ENCODE measurements around the gene ZNF92. TPM values are rescaled to one million over a fixed set of nuclear protein-coding genes. Genes with fewer than 3 reads are reported as not detected.
A peak's percentile ranks its signal among the peaks of the same experiment; 100 is the strongest.
"Not testable (repeated sequence)": the region's sequence is repeated elsewhere in the genome, so short reads cannot be mapped to it uniquely, and the experiment has no call there.

The ZNF92 gene
- total RNA-seq, 1 donor from 2014 or later: 24.1 TPM

DNA sequence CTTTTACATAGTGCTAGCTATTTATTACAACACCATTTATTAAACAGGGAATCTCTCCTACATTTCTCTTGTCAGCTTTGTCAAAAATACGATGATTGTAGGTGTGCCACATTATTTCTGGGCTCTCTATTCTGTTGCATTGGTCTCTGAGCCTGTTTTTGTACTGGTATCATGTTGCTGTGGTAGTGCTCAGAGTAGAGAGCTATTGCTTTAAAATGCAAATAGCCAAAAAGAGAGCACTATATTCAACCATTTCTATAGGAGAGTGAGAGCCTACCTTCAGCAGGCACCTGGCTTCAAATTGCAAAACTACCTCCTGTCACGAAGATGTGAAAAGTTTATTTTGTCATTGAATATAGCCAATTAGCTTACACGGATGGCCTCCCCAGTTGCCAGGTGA, 8.1 kb downstream of the ZNF92 start:
- TF ChIP-seq, protein P1, sequence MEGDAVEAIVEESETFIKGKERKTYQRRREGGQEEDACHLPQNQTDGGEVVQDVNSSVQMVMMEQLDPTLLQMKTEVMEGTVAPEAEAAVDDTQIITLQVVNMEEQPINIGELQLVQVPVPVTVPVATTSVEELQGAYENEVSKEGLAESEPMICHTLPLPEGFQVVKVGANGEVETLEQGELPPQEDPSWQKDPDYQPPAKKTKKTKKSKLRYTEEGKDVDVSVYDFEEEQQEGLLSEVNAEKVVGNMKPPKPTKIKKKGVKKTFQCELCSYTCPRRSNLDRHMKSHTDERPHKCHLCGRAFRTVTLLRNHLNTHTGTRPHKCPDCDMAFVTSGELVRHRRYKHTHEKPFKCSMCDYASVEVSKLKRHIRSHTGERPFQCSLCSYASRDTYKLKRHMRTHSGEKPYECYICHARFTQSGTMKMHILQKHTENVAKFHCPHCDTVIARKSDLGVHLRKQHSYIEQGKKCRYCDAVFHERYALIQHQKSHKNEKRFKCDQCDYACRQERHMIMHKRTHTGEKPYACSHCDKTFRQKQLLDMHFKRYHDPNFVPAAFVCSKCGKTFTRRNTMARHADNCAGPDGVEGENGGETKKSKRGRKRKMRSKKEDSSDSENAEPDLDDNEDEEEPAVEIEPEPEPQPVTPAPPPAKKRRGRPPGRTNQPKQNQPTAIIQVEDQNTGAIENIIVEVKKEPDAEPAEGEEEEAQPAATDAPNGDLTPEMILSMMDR (IDR thresholded peaks at IDR 0.05; ENCODE audit: unreplicated experiment): no peak
- H3K27me3 Mint-ChIP-seq: no peaks in the 10 kb centered on the region
- no peak overlapping the region for H3K27ac Mint-ChIP-seq
- H3K9me3 Mint-ChIP-seq (ENCODE audit: low read depth): no peaks in the 10 kb centered on the region
- H3K4me1 Mint-ChIP-seq (ENCODE audit: low read depth): peaks cover 36% of the 10 kb centered on the region
- H3K36me3 Mint-ChIP-seq (ENCODE audit: insufficient read depth): peaks cover 11% of the 10 kb centered on the region
- no peak for DNase-seq (ENCODE audit: low spot score, unreplicated experiment)
- no peak overlapping the region for H3K4me3 Mint-ChIP-seq (ENCODE audit: low read depth)

DNA sequence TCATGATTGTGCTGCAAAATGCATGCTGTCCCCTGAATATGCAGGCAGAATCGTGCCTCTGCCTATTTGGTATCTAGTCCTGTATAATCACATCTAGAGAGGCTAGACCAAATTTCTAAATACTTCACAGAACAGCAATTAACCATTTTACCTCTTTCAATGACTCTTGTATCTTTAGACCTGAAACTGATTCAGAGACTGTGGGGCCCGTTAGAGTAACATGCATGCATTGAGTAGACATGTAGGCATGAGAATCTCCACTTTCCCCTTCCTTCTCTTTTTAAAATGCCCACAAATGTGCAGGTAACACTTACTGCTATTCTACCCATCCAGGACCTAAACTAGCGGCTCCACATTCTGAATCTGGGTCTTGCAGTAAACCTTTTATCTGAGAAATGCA, 8.8 kb downstream of the ZNF92 start:
- Mint-ChIP-seq H3K27me3 (no peaks in the 10 kb centered on the region), H3K36me3 (ENCODE audit: insufficient read depth) (peaks cover 9% of the 10 kb centered on the region), H3K4me1 (ENCODE audit: low read depth) (peaks cover 32% of the 10 kb centered on the region), H3K4me3 (ENCODE audit: low read depth) (no peak overlapping the region), H3K9me3 (ENCODE audit: low read depth) (no peaks in the 10 kb centered on the region), H3K27ac (no peak overlapping the region)
- TF ChIP-seq, protein P1 (IDR thresholded peaks at IDR 0.05; ENCODE audit: unreplicated experiment): no peak
- no peak for DNase-seq (ENCODE audit: low spot score, unreplicated experiment)

DNA sequence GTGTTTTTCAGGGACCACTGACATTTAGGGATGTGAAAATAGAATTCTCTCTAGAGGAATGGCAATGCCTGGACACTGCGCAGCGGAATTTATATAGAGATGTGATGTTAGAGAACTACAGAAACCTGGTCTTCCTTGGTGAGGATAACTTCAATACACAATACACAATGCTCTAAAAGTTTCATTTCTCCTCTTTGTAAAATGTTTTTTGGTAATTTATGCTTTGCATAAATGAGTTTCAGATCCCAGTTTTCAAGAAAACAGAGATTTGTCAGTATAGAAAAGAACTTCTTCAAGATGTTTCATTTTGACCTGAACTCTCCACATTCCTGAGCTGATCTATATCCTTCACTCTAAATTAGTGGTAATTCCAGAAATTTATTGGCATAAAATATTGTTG, 14.2 kb downstream of the ZNF92 start:
- no peak overlapping the region for H3K27ac Mint-ChIP-seq
- H3K9me3 Mint-ChIP-seq (ENCODE audit: low read depth): no peaks in the 10 kb centered on the region
- DNase-seq (ENCODE audit: low spot score, unreplicated experiment): no peak
- H3K4me1 Mint-ChIP-seq (ENCODE audit: low read depth): peaks cover 13% of the 10 kb centered on the region
- no peaks in the 10 kb centered on the region for H3K27me3 Mint-ChIP-seq
- H3K4me3 Mint-ChIP-seq (ENCODE audit: low read depth): no peak overlapping the region
- TF ChIP-seq, protein P1 (IDR thresholded peaks at IDR 0.05; ENCODE audit: unreplicated experiment): no peak
- H3K36me3 Mint-ChIP-seq (ENCODE audit: insufficient read depth): peaks cover 17% of the 10 kb centered on the region

DNA sequence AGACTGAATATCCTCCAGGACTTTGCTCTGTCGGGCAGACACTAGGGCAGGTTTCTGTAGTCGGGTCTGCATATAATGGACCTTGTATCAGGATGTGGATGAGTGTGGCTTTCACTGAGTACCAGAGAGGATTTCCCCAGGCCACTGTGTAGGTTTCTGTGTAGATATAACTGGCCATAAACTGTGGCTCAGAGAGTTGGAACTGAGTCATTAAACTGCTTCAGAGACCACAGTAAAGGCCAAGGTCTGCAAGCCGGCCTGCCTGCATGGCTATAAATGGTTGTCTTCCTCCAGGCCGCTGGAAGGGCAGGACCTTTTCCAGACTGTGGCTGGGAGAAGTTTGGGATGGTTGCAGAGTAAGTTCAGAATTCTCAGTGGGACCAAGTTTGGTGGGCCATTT, 16.9 kb downstream of the ZNF92 start:
- TF ChIP-seq, protein P1 (IDR thresholded peaks at IDR 0.05; ENCODE audit: unreplicated experiment): no peak
- no peaks in the 10 kb centered on the region for H3K9me3 Mint-ChIP-seq (ENCODE audit: low read depth)
- no peak overlapping the region for H3K4me3 Mint-ChIP-seq (ENCODE audit: low read depth)
- H3K4me1 Mint-ChIP-seq (ENCODE audit: low read depth): no peaks in the 10 kb centered on the region
- H3K36me3 Mint-ChIP-seq (ENCODE audit: insufficient read depth): peaks cover 30% of the 10 kb centered on the region
- no peaks in the 10 kb centered on the region for H3K27me3 Mint-ChIP-seq
- DNase-seq (ENCODE audit: low spot score, unreplicated experiment): no peak
- H3K27ac Mint-ChIP-seq: no peak overlapping the region

DNA sequence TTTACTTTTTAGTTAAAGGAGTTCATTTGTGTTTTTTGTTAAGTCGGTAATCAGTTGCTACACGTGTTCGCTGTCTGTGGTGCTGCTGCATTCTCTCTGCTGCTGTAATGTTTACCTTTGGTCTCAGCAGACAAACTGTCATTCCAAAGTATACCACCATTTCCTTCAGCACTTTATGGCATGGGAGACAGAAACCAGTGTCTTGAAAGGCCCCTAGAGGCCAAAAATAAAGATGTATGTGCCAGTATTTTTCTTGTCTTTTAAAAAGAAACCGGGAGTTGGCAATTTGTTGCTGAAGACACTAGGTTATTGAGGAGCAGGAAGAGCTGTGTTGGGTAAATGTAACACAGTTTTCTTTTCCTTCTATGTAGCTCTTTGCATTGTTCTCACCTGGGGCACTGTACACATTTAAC, 24.1 kb downstream of the ZNF92 start:
- Mint-ChIP-seq H3K27ac (no peak overlapping the region), H3K27me3 (no peaks in the 10 kb centered on the region), H3K4me1 (ENCODE audit: low read depth) (peaks cover 2% of the 10 kb centered on the region), H3K4me3 (ENCODE audit: low read depth) (no peak overlapping the region), H3K9me3 (ENCODE audit: low read depth) (peaks cover 20% of the 10 kb centered on the region), H3K36me3 (ENCODE audit: insufficient read depth) (peaks cover 54% of the 10 kb centered on the region)
- no peak for DNase-seq (ENCODE audit: low spot score, unreplicated experiment)
- TF ChIP-seq, protein P1 (IDR thresholded peaks at IDR 0.05; ENCODE audit: unreplicated experiment): peak; percentile 10

DNA sequence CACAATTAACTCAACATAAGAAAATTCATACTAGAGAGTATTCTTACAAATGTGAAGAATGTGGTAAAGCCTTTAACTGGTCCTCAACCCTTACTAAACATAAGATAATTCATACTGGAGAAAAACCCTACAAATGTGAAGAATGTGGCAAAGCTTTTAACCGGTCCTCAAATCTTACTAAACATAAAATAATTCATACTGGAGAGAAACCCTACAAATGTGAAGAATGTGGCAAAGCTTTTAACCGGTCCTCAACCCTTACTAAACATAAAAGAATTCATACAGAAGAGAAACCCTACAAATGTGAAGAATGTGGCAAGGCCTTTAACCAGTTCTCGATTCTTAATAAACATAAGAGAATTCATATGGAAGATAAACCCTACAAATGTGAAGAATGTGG, 25.0 kb downstream of the ZNF92 start:
- Mint-ChIP-seq H3K9me3 (ENCODE audit: low read depth) (peaks cover 23% of the 10 kb centered on the region), H3K36me3 (ENCODE audit: insufficient read depth) (peaks cover 55% of the 10 kb centered on the region)
- not testable (repeated sequence) for H3K27me3 Mint-ChIP-seq; H3K4me1 Mint-ChIP-seq (ENCODE audit: low read depth); H3K27ac Mint-ChIP-seq; H3K4me3 Mint-ChIP-seq (ENCODE audit: low read depth); DNase-seq (ENCODE audit: low spot score, unreplicated experiment)

DNA sequence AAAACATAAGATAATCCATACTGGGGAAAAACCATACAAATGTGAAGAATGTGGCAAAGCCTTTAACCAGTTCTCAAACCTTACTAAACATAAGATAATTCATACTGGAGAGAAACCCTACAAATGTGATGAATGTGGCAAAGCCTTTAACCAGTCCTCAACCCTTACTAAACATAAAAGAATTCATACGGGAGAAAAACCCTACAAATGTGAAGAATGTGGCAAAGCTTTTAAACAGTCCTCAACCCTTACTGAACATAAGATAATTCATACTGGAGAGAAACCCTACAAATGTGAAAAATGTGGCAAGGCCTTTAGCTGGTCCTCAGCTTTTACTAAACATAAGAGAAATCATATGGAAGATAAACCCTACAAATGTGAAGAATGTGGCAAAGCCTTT, 25.4 kb downstream of the ZNF92 start:
- not testable (repeated sequence) for DNase-seq (ENCODE audit: low spot score, unreplicated experiment); H3K4me3 Mint-ChIP-seq (ENCODE audit: low read depth); H3K27me3 Mint-ChIP-seq; H3K27ac Mint-ChIP-seq; H3K4me1 Mint-ChIP-seq (ENCODE audit: low read depth)
- Mint-ChIP-seq H3K9me3 (ENCODE audit: low read depth) (peaks cover 27% of the 10 kb centered on the region), H3K36me3 (ENCODE audit: insufficient read depth) (peaks cover 55% of the 10 kb centered on the region)
